AG08396 (cell line): ENCODE data around the gene PNPLA7.
"Not testable (repeated sequence)": the region's sequence is repeated elsewhere in the genome, so short reads cannot be mapped to it uniquely, and the experiment has no call there.

Experiments
- DNase-seq: peaks from one replicate; pipeline ENCODE4 v3.0.0; 2012; ENCODE audit warnings: low spot score, mixed read lengths

PNPLA7 gene

DNA sequence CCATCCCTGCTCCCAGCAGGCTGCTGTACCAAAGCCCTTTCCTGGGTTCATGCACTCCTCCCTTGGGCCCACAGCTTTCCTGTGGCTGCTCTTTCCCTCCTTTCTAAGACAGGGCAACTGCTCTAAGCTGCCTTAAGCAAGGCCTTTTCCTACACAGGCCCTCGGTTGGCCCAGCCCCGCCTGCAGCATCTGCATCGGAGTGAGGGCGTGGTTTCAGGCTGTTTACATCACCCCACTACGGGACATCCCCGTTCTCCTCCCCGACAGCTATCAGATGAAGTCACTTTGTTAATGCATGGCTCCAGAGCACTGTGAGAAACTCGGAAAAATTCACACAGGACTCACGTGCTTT is 25.1 kb upstream of the PNPLA7 start:
- DNase-seq = no peak

DNA sequence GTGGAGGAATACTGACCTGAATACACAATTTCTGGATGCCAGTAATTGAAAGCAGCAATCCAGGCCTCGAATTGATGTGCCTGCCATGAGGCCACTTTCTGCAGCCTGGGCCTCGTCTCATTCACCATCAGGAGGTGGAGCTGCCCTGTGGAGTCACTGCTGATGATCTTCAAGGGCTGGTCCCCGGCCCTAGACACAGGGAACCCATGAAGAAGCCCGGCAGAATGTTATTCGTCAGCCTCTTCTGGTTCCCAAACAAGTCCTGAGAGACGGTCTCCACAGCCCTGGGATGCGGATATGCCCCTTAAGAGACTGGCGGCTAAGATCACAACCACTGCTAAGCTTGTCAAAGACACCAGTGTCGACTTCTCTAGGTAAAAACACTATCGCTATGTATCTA is 24.0 kb upstream of the PNPLA7 start:
- DNase-seq = no peak

DNA sequence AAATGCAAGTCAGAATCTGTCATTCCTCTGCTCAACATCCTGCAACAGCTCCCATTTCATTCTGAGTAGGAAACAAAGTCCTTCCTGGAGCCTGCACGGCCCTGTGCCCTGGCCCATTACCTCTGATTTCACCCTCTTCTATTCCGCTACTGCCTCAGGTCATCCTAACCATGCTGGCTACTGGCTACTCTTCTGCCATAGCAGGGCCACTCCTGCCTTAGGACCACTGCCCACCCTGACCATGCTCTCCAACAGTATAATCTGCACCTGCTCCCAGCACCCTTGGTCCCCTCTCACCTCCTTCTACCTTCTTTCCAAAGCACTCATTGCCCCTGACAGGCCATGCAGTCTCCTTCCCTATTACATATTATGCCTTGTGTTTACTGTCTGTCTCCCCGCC is 20.4 kb upstream of the PNPLA7 start:
- DNase-seq = no peak

DNA sequence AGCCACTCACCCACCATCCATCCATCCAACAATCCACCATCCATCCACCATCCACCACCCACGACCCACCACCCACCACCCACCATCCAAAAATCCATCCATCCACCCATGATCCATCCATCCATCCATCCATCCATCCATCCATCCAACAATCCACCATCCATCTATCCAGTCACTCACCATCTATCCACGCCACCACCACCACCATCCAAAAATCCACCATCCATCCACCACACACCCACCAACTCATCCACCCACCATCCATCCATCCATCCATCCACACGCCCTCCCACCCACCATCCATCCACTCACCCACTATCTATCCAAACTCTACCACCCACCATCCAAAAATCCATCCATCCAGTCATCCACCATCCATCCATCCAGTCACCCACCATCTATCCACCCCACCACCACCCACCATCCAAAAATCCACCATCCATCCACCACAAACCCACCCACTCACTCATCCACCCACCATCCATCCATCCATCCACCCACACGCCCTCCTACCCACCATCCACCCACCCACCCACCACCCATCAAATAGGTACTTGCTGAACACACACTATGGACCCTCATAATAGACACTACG is 19.5 kb upstream of the PNPLA7 start:
- no peak for DNase-seq

DNA sequence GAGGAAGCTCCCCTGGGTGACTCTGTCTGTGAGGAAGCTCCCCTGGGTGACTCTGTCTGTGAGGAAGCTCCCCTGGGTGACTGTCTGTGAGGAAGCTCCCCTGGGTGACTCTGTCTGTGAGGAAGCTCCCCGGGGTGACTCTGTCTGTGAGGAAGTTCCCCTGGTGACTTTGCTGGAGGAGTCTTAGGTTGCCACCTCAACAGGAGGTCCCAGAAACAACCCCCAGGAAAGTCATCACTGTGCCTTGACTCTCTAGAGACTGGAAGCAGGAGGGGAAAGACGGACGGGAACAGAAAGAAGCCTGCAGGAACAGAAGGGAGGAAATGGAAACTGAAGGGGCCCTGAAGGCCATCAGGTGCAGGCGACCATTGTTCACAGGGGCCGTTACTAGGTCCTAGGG is 18.2 kb upstream of the PNPLA7 start:
- not testable (repeated sequence) for DNase-seq

DNA sequence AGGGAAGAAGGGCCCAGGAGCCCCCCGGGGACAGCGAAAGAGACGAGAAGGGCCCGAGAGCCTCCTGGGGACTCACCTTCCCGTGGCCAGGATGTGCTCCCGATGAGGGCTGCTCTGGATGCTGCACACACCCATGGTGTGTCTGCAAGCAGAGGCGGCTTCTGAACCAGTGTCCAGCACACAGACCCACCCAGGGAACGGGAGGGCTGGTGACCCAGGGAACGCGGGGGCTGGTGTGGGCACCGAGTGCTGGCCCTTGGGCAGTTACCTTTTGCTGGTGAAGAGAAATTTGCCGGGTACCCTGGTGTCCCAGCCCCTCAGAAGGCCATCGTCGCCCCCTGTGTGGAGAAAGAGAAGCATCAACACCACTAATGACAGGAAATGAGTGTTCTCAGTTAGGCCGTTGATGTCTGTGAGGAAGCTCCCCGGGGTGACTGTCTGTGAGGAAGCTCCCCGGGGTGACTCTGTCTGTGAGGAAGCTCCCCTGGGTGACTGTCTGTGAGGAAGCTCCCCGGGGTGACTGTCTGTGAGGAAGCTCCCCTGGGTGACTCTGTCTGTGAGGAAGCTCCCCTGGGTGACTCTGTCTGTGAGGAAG is 14.7 kb upstream of the PNPLA7 start:
- DNase-seq = no peak

DNA sequence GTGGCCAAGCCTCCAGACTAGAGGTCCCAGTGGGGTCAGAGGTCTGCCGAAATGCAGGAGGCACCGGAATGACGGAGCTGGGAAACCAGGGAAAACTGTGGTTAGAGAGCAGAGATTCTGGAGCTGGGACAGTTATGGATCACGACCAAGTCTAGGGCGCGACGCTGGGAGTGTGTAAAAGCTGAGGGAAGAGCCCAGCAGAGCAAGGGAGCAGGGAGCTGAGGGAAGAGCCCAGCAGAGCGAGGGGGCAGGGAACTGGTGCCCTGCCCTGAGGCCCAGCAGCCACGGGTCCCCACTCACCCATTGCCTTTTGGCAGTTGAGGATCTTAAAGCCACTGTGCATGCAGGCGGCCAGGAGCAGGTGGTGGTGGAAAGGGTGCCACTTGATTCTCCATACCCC is 13.9 kb upstream of the PNPLA7 start:
- no peak for DNase-seq

DNA sequence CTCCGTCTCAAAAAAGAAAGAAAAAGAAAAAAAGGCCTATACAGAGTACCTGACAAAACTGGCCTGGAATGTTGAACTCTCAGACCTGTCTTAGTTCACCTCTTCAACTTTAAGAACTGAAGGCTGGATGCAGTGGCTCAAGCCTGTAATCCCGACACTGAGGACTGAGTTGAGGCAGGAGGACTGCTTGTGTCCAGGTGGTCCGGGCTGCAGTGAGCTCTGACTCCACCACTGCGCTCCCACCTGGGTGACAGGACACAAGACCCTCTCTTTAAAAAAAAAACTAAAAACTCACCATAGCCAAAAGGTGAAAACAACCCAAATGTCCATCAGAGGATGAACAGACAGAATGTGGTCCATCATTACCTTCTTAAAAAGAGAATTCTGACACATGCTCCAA is 7.9 kb upstream of the PNPLA7 start:
- no peak for DNase-seq

DNA sequence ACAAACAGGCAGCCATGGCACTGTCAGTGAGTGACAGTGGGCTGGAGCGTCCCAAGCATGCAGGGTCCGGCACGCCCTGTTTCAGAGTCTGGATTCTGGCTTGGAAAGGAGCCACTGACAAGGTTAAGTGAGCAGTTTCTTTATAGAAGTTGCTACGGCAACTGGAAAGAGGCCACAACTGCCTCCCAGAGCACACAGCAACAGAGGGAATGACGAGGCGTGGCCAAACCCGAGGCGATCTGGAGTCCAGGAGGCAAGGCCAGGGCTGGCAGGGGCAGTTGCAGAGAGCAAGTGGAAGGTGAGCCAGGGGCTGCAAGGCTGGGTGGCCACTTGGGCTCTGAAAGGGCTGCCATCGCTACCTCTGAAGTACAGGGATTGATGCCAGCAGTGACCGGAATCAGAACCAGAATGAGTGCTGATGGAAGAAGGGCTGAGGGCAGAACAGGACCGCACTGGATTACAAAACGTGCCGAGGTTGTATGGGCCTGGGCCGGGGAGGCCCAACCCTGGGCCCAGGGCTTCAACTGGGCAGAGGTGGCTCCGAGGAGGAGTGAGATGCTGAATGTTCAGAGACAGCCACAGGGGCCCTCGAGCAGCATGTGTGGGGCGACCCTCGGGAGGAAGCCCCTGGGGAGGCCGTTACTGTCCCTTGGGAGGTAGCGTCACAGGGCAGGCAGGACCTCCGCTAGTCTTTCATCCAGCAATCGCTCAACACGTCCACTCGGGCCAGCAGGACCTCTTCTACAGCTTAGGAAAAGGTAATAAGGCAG is 6.1 kb upstream of the PNPLA7 start:
- DNase-seq = no peak

DNA sequence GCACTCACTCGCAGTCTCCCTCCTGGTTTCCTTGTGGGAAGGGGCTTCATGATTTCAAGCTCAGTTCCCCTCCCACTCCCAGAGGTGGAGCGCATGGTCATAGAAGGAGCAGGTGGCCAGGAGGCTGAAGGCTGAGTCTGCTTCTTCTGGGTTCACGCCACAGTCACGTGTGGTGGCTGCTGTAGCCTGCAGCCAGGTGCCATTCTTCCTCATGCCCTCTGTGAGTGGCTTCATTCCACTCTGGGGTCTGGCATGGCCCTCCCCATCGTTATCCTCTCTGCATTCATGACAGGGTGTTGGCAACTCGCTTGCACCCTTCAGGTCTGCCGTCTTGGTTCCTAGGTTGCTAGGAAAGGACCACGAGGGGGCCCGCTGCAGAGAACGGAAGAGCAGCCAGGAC is 5.0 kb upstream of the PNPLA7 start:
- DNase-seq = no peak

DNA sequence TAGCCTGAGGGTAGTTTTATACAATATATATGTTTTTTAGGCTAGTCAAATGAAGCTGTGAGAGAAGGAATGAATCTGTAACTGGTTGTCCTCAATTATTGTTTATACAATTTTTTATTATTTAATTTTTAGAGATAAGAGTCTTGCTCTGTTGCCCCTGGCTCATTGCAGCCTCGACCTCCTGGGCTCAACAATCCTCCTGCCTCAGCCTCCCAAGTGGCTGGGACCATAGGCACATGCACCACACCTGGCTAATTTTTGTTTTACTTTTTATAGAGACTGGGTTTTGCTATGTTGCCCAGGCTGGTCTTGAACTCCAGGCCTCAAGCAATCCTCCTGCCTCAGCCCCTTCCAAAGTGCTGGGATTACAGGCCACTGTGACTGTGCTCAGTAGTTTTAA is 4.1 kb upstream of the PNPLA7 start:
- no peak for DNase-seq

DNA sequence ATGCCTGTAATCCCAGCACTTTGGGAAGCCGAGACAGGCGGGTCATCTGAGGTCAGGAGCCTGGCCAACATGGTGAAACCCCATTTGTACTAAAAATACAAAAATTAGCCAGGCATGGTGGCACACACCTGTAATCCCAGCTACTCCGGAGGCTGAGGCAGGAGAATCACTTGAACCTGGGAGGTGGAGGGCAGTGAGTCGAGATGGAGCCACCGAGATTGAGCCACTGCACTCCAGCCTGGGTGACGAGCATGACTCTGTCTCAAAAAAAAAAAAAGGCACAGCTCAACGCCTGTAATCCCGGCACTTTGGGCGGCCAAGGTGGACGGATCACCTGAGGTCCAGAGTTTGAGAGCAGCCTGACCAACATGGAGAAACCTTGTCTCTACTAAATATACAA is 3.5 kb upstream of the PNPLA7 start:
- not testable (repeated sequence) for DNase-seq

DNA sequence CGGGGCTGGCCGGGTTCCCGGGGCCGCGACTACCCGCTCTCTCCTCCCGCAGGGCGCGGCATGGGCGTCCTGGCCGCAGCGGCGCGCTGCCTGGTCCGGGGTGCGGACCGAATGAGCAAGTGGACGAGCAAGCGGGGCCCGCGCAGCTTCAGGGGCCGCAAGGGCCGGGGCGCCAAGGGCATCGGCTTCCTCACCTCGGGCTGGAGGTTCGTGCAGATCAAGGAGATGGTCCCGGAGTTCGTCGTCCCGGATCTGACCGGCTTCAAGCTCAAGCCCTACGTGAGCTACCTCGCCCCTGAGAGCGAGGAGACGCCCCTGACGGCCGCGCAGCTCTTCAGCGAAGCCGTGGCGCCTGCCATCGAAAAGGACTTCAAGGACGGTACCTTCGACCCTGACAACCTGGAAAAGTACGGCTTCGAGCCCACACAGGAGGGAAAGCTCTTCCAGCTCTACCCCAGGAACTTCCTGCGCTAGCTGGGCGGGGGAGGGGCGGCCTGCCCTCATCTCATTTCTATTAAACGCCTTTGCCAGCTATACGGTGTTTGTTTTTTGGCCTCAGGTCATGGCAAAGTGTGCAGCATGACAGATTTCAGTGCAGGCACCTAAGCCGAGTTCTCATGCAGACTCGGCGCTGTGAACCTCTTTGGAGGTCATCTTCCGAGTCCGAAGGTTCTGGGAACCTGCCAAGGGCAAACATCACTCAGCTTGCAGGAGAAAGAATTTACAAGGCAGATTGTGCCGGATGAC is 2.0 kb upstream of the PNPLA7 start:
- peak; percentile 55 for DNase-seq

DNA sequence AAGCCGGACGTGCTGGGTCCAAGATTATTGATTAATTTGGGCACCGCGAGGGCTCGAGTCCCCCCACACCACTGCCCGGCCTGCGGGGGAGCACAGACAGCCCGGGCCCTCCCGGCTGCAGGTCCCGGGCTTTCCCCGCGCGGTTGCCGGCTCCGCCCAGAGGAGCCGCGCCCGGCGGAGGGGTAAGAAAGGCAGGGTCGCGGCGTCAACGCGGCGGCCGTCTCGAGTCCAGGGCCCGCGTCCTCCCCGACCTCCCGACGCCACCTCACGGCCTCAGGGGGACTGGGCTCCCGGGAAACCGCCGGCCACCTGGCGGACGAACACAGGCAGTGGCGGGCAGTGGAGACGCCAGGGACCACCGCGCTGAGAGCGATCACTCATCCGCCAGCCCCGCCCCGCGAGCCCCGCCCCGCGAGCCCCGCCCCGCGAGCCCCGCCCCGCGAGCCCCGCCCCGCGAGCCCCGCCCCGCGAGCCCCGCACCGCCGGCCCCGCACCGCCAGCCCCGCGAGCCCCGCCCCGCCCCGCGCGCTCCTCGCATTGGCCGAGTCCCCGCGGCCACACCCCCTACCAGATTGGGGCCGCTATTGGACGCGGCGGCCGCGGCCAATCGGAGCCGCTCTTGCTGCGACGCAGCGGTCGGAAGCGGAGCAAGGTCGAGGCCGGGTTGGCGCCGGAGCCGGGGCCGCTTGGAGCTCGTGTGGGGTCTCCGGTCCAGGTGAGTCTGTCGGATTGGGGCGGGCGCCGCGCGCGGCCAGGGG is 1.2 kb upstream of the PNPLA7 start, which contains the start of gene MRPL41:
Gene MRPL41, plus strand, starts transcription at position 616 of the 758 bp plus-strand sequence. CDS start 203 bp downstream, outside the sequence.
- DNase-seq = peak; percentile 98

DNA sequence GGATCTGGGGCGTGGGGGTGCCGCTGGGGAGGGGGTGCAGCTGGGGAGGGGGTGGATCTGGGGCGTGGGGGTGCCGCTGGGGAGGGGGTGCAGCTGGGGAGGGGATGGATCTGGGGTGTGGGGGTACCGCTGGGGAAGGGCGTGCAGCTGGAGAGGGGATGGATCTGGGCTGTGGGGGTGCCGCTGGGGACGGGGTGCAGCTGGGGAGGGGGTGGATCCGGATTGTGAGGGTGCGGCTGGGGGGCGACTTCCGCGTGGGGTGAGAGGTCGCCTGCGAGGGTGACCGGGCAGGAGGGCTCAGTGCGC is 709 bp upstream of the PNPLA7 start:
- not testable (repeated sequence) for DNase-seq

DNA sequence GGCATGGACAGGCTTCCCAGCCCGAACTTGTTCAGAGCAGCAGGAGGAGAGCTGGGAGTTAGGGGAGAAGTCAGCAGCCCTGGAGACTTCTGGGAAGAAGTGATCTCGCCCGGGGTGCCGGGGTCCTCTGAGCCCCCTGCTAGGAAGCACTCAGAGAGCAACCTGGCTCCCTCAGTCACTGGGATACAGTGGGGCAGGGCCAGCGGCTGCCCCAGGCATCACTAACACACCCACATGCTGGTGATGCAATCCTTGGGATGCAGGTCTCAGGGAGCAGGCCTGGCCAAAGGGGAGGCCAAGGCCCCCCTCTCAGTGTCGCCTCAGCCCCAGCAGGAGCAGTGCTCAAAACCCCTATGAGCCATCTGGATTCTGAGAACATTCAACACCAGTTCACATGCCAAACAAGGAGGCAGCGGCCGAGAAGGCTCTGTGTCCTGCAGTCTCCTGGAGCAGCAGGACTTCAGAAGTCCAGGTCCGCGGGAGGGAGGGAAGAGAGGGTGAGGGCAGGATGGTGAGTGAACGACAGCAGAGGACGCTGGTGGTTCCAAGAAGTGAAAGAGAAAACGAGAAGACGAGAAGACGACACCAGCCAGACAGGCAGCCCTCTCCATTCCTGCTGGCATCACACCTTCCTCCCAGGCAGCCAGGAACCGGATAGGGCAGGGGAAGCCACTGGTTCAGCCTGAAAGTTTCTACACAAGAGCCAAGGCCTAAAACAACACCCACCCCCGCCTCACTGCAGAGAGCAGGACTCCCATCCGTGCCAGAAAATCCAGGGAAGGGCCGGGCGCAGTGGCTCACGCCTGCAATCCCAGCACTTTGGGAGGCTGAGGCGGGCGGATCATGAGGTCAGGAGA is 2.3 kb downstream of the PNPLA7 start:
- DNase-seq = no peak

DNA sequence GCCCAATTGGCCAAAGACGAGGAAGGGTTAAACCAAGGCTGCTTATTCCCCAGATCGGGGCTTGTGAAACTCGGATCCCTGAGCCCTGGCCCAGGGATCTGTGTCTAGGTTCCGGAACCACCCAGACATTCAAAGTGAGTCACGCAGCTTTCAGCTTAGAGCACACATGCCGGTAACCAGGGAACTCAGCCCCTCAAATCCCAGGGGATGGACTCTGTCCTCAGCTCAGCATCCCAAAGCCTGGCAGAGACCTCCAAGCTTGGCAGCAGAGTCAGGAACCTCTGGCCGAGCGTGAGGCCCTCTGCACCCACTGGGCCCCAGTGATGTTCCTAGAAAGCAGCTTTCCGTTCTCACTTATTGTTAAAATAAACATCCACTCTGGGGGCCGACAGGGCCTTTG is 5.1 kb downstream of the PNPLA7 start:
- no peak for DNase-seq

DNA sequence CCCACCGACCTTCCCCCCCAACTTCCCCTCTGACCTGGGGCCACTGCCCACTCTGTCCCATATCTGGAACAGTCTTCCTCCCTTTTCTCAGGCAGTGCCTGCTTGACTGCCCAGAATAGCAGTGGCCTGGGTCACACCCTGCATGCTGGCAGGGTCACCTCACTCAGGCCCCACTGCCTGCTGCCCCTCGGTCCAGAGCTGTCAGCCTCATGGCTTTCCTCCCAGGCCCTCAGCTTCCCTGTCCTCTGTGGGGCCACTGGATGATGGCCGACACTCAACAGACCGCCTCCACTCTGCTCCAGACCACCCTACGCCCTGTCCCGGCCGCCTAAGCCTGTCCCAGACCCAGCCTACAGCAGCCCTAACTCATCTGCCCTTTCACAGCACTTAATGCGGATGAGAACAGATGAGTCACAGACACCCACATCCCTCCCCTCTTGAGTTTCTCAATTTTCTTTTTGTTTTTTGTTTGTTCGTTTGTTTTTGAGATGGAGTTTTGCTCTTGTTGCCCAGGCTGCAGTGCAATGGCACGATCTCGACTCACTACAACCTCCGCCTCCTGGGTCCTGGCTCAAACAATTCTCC is 5.9 kb downstream of the PNPLA7 start:
- no peak for DNase-seq

DNA sequence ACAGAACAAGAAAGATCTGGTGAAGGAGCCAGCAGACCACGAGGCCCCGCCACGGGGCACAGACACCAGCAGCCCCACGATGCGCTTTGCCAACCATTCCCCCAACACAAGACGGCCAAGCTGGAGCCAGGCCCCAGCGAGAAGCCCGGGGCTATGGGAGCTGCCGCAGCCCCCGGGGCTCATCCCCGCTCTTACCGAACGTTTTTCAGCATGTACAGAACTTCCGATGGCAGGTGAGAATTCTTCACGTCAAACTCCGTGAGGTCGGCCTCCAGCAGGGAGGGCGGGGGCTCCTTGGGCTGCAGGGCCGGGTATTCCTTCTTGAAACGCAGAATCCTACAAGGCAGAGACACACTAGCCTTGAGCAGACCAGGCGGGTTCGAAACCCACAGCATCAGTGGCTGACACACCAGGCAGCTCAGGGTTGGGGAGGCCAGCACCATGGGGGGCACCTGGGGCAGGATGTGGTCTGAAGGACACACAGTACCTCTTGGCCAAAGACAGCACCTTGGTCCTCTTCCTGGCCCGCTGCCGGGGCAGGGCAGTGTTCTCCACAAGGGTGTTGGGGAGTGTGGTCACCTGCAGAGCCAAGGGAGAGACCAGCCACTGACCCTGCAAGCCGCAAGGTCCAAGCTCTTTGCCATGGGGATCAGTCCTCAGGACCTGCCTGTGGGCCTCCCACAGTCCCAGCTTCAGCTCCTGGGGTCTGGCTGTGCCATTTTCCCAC is 6.8 kb downstream of the PNPLA7 start:
- DNase-seq = no peak

DNA sequence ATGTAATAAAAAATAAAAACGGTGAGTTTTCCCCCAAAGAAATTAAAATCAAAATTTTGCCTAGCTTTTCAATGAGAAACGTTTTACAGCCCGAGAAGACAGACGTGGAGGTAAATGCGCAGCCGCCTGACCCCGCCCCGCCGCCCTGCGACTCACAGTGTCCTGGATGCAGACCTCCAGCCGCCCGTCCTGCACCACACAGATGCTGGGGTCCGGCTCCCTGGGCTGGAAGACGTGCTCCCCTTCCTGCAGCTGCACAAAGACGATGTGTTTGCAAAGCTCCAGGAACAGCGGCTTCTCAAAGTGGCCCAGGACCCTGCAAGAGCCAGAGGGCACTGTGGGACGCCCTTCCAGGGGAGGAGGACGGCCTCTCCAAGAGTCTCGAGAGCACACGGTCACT is 7.7 kb downstream of the PNPLA7 start:
- DNase-seq = no peak
